Measurements from ENCODE around the gene PTCH1. TPM values are rescaled to one million over a fixed set of nuclear protein-coding genes. Genes with fewer than 3 reads are reported as not detected.

PTCH1 gene
- total RNA-seq, 1 donor from 2014 or later = 1.6 TPM

DNA sequence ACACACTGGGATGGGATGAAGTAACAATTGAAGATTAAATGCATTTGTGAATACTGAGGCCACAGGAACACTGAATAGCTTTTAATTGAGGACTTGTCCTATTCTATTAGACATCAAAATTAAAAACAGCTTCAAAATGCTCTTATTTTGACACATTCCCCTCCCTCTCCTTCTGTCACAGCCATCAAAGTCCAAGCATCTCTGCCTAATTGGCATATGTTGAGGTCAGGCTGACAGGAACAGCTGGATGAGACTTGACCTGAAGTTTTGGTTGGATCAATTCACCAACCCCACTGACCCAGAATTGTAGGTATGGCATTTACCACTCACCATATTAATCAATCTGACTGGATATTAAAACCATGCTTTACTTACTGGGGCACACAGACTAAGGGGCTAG lies 96.3 kb downstream of the PTCH1 start:
- FAIRE-seq (no peak), DNase-seq (ENCODE audit: low read depth) (no peak)
- TF ChIP-seq, protein P1, sequence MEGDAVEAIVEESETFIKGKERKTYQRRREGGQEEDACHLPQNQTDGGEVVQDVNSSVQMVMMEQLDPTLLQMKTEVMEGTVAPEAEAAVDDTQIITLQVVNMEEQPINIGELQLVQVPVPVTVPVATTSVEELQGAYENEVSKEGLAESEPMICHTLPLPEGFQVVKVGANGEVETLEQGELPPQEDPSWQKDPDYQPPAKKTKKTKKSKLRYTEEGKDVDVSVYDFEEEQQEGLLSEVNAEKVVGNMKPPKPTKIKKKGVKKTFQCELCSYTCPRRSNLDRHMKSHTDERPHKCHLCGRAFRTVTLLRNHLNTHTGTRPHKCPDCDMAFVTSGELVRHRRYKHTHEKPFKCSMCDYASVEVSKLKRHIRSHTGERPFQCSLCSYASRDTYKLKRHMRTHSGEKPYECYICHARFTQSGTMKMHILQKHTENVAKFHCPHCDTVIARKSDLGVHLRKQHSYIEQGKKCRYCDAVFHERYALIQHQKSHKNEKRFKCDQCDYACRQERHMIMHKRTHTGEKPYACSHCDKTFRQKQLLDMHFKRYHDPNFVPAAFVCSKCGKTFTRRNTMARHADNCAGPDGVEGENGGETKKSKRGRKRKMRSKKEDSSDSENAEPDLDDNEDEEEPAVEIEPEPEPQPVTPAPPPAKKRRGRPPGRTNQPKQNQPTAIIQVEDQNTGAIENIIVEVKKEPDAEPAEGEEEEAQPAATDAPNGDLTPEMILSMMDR (IDR thresholded peaks at IDR 0.05; ENCODE audit: insufficient read depth, low read length, severe bottlenecking) = no peak

DNA sequence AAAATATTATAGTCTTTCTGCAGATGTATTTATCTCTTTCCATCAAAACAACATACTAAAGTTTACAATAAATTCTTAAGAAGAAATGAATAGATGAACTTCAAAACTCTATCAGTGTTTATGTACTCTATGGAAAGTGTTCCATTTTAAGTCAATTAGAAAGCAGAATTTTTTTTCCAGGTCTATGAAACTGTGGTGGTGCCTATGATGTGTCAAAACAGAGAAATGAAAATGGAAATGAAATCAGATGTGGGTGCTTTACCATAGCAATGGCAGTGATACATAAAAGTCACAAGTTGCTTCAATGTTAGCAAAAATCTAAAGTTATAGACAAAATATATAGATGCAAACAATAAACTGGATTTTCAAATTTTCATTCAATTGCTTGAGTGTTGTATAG lies 97.3 kb downstream of the PTCH1 start:
- H3K27me3 ChIP-seq (ENCODE audit: control insufficient read depth, insufficient read depth, low read length) = no peaks in the 10 kb centered on the region
- no peaks in the 10 kb centered on the region for H3K36me3 ChIP-seq (ENCODE audit: control insufficient read depth, insufficient read depth, low read length)
- TF ChIP-seq, protein P1 (IDR thresholded peaks at IDR 0.05; ENCODE audit: insufficient read depth, low read length, severe bottlenecking) = no peak
- H3K4me3 ChIP-seq (ENCODE audit: low read depth, low read length) = no peak overlapping the region
- FAIRE-seq (no peak), DNase-seq (ENCODE audit: low read depth) (no peak)

More for the DNA sequence above, 96.3 kb downstream of the PTCH1 start:
- Histone ChIP-seq H3K4me3 (ENCODE audit: low read depth, low read length) (no peak overlapping the region), H3K36me3 (ENCODE audit: control insufficient read depth, insufficient read depth, low read length) (no peaks in the 10 kb centered on the region), H3K27me3 (ENCODE audit: control insufficient read depth, insufficient read depth, low read length) (no peaks in the 10 kb centered on the region)

DNA sequence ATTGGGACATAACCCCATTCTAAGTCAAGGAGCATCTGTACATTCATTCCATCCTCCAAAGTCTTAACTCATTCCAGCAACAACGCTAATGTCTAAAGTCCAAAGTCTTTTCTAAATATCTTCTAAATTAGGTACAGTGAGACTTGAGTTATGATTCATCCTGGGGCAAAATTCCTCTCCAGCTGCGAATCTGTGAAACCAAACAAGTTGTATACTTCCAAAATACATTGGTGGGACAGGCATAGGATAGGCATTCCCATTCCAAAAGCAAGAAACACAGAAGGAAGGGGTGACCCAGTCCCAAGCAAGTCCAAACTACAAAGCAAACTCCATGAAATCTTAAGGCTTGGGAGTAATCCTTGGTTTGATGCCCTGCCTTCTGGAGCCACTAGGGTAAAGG lies 101.6 kb downstream of the PTCH1 start:
- no peaks in the 10 kb centered on the region for H3K36me3 ChIP-seq (ENCODE audit: control insufficient read depth, insufficient read depth, low read length)
- no peak overlapping the region for H3K4me3 ChIP-seq (ENCODE audit: low read depth, low read length)
- TF ChIP-seq, protein P1 (IDR thresholded peaks at IDR 0.05; ENCODE audit: insufficient read depth, low read length, severe bottlenecking) = no peak
- no peaks in the 10 kb centered on the region for H3K27me3 ChIP-seq (ENCODE audit: control insufficient read depth, insufficient read depth, low read length)
- DNase-seq (ENCODE audit: low read depth) (no peak), FAIRE-seq (no peak)

DNA sequence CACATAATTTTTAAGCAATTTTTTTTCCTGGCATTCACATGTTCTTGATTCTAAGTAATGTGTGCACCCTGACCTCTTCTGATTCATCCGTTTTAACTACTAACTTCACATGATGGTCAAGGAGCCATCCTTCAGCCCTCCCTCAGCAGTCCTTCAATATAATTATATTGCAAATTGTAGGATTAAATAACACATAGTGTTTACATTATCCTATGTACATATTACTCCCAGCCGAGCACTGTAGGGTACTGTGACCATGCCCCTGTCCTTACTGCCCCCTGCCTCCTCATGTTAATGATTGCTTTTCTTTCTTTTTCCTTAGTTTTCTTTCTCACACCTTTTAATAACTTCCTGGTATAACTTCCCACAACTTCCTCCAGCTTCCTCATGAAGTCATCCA lies 103.0 kb downstream of the PTCH1 start:
- TF ChIP-seq, protein P1 (IDR thresholded peaks at IDR 0.05; ENCODE audit: insufficient read depth, low read length, severe bottlenecking) = no peak
- Histone ChIP-seq H3K27me3 (ENCODE audit: control insufficient read depth, insufficient read depth, low read length) (no peaks in the 10 kb centered on the region), H3K36me3 (ENCODE audit: control insufficient read depth, insufficient read depth, low read length) (no peaks in the 10 kb centered on the region), H3K4me3 (ENCODE audit: low read depth, low read length) (no peak overlapping the region)
- DNase-seq (ENCODE audit: low read depth) (no peak), FAIRE-seq (no peak)

DNA sequence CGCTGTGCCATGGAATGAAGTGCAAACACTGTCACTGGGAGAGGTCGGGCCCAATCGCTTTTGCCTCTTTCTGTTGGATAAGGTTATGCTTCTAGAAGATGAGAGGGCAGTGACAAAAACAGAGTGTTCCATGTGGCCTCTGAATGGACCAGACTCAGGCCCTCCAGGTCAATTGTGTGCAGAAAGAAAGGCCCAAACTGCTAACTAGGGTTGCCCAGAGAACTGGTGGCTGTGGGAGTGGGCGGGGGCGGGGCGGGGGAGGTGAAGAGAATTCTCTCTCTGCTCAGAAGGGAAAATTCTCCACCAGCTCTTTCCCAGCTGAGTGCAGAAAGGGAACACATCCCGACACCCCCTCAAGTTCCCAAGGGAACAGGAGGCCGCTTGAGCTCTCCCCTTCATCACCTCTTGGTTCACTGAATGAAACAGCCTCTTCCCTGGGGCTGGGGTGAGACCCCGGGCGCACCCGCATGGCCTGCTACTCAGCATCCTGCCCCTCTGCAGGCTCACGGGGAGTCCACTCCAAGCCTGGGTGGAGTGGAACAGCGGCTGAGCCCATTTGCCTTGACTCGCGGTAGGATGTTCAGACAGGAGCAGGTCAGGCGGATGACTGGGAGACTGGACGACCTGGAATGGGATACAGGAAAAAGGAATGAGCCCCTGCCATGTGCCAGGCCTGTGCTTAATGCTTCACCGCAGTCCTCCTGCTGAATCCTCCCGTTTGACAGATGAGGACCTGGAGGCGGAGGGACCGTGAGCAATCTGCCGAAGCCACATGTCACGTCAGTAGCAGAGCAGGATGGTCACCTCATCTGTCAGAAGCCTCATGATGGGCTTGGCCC lies 105.5 kb downstream of the PTCH1 start:
- TF ChIP-seq, protein P1 (IDR thresholded peaks at IDR 0.05; ENCODE audit: insufficient read depth, low read length, severe bottlenecking) = no peak
- DNase-seq (ENCODE audit: low read depth) (no peak), FAIRE-seq (no peak)
- Histone ChIP-seq H3K36me3 (ENCODE audit: control insufficient read depth, insufficient read depth, low read length) (no peaks in the 10 kb centered on the region), H3K4me3 (ENCODE audit: low read depth, low read length) (no peak overlapping the region), H3K27me3 (ENCODE audit: control insufficient read depth, insufficient read depth, low read length) (no peaks in the 10 kb centered on the region)

Measured in bronchial epithelial cell (primary cell).